ENCODE results near the gene PLSCR2.

The PLSCR2 gene

DNA sequence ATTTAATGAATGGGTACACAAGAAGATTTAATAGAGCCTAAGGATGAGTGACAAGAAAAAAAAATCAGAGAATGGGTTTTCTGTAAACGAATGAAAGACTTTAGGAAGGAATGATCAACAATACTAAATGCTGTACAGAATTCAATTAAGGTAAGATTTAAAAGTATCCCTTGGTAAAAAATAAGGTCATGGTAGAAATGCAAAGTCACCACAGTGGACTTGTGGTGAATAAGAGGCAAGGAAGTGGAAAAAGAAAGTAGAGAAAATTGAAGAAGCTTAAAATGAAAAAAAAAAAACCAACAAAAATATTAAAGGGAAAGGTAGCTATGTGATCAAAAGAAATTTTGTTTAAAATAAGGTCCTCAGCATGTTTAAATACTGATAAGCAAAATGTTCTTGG is 82.4 kb downstream of the PLSCR2 start:
- H3K27me3 ChIP-seq (ENCODE audit: insufficient read depth, poor library complexity, severe bottlenecking) = no peaks in the 10 kb centered on the region
- H3K27ac ChIP-seq (replicated peaks) = no peak overlapping the region
- no peak for DNase-seq (ENCODE audit: low read depth in 1 of 2, low spot score in 1 of 2)
- TF ChIP-seq POLR2AphosphoS5 (IDR thresholded peaks at IDR 0.05; ENCODE audit: low read depth) (no peak), GABPA (IDR thresholded peaks at IDR 0.05; ENCODE audit: low read depth) (no peak), SPI1 (IDR thresholded peaks at IDR 0.05; ENCODE audit: borderline replicate concordance, low read depth) (no peak)
- TF ChIP-seq, protein P1, sequence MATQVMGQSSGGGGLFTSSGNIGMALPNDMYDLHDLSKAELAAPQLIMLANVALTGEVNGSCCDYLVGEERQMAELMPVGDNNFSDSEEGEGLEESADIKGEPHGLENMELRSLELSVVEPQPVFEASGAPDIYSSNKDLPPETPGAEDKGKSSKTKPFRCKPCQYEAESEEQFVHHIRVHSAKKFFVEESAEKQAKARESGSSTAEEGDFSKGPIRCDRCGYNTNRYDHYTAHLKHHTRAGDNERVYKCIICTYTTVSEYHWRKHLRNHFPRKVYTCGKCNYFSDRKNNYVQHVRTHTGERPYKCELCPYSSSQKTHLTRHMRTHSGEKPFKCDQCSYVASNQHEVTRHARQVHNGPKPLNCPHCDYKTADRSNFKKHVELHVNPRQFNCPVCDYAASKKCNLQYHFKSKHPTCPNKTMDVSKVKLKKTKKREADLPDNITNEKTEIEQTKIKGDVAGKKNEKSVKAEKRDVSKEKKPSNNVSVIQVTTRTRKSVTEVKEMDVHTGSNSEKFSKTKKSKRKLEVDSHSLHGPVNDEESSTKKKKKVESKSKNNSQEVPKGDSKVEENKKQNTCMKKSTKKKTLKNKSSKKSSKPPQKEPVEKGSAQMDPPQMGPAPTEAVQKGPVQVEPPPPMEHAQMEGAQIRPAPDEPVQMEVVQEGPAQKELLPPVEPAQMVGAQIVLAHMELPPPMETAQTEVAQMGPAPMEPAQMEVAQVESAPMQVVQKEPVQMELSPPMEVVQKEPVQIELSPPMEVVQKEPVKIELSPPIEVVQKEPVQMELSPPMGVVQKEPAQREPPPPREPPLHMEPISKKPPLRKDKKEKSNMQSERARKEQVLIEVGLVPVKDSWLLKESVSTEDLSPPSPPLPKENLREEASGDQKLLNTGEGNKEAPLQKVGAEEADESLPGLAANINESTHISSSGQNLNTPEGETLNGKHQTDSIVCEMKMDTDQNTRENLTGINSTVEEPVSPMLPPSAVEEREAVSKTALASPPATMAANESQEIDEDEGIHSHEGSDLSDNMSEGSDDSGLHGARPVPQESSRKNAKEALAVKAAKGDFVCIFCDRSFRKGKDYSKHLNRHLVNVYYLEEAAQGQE (IDR thresholded peaks at IDR 0.05; ENCODE audit: insufficient replicate concordance, low read depth) = no peak
- TF ChIP-seq, protein P2, sequence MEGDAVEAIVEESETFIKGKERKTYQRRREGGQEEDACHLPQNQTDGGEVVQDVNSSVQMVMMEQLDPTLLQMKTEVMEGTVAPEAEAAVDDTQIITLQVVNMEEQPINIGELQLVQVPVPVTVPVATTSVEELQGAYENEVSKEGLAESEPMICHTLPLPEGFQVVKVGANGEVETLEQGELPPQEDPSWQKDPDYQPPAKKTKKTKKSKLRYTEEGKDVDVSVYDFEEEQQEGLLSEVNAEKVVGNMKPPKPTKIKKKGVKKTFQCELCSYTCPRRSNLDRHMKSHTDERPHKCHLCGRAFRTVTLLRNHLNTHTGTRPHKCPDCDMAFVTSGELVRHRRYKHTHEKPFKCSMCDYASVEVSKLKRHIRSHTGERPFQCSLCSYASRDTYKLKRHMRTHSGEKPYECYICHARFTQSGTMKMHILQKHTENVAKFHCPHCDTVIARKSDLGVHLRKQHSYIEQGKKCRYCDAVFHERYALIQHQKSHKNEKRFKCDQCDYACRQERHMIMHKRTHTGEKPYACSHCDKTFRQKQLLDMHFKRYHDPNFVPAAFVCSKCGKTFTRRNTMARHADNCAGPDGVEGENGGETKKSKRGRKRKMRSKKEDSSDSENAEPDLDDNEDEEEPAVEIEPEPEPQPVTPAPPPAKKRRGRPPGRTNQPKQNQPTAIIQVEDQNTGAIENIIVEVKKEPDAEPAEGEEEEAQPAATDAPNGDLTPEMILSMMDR (IDR thresholded peaks at IDR 0.05; ENCODE audit: insufficient read depth, low read length) = no peak
- H3K4me3 ChIP-seq (replicated peaks; ENCODE audit: insufficient read depth, low read length) = no peak overlapping the region

DNA sequence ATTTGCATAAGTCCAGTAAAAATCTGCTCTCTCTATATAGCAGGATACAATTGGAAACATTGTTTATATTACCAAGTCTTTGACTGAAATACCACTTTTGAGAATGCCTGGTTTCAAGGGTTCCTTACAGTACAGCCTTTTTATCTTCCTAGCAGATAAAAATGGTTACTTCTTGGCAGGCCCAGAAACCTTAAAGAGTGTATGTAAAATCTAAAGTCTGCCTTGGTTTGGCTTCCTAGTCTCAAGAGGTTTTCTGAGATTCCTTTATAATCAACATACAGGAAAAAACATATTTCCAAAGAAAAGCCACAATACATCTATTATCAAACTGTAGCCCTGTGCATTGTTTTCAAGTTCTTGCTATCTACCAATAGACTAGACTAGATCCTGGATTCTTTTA is 84.6 kb downstream of the PLSCR2 start:
- Histone ChIP-seq H3K4me3 (replicated peaks; ENCODE audit: insufficient read depth, low read length) (no peak overlapping the region), H3K27me3 (ENCODE audit: insufficient read depth, poor library complexity, severe bottlenecking) (no peaks in the 10 kb centered on the region), H3K27ac (replicated peaks) (no peak overlapping the region)
- no peak for TF ChIP-seq SPI1 (IDR thresholded peaks at IDR 0.05; ENCODE audit: borderline replicate concordance, low read depth)
- TF ChIP-seq POLR2AphosphoS5 (IDR thresholded peaks at IDR 0.05; ENCODE audit: low read depth) = no peak
- TF ChIP-seq, protein P2 (IDR thresholded peaks at IDR 0.05; ENCODE audit: insufficient read depth, low read length) = no peak
- no peak for TF ChIP-seq GABPA (IDR thresholded peaks at IDR 0.05; ENCODE audit: low read depth)
- TF ChIP-seq, protein P1 (IDR thresholded peaks at IDR 0.05; ENCODE audit: insufficient replicate concordance, low read depth) = no peak
- no peak for DNase-seq (ENCODE audit: low read depth in 1 of 2, low spot score in 1 of 2)

Data from HL-60 (cell line).